HG02885 (cell line): ENCODE measurements around the gene ARIH2.

ENCODE experiments used
- ATAC-seq: cut with Tn5 transposase; IDR thresholded peaks from one replicate; pipeline ENCODE4 v1.9.1; 2021; ENCODE audit warnings: mild to moderate bottlenecking; ENCODE audit not compliant: unreplicated experiment, poor library complexity

ARIH2 gene

DNA sequence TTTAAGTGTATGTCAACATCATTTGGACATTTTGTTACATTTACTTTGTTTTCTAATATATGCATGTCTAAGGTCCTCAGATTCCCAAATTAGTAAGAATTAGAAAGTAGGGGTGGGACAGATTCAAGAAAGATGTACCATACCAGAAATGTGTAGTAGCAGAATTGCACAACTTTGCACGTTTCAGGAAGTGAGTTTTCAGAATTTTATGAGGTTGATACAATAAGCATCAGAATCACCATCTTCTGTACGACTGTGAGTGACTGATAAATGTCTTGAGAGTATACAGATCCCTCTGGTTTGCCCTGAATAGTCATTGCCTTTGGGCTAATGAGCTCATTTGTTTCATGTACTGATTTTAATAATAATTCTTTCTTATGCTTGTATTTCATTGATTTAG lies 9.3 kb downstream of the ARIH2 start:
- ATAC-seq: no peak

DNA sequence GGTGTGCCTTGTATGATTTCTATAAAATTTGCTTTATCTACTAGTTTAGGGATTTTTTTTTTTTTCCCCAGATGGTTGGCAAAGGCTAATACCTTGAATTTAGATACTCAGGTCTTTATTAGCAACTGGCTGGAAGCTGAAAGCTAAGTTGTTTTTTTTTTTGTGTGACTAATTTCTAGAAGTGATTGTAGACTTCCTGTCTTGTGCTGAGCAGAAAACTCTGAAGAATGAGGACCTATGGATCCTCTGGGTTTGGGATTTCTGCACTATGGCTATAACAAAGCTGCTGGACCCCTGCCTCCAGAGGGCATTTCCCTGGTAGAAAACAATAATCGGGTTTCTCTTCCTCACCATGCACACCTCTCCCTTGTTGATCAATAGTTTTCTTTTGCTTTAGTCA lies 10.0 kb downstream of the ARIH2 start:
- no peak for ATAC-seq

DNA sequence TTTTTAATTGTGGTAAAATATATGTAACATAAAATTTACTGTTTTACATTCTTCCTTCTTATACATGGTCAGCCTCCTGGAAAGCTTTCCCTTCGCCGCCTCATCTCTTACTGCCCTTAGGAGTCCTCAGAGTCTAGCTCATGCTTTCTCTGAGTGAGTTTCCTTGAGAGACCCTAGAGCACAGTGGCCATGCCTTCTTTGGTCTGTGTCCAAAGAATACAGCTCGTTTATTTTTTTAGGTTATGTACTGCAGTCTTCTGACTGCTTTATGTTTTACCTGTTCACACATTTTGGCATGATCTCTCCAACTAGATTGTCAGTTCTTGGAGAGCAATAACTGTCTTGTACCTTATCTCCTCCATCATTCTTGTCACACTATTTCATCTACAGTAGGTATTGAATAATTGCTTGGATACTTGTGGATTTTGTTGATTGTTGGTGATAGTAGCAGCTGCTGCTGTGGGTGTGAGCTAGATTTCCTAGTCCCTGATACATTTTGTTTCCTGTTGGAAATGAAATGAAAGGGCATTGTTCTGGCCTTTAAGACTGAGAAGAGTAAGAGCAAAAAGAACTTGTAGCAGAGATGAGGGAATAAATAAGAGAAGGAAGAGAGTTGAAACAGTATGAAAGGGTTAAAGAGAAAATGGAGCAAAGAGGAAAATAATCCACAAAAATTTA lies 10.9 kb downstream of the ARIH2 start:
- ATAC-seq: no peak

DNA sequence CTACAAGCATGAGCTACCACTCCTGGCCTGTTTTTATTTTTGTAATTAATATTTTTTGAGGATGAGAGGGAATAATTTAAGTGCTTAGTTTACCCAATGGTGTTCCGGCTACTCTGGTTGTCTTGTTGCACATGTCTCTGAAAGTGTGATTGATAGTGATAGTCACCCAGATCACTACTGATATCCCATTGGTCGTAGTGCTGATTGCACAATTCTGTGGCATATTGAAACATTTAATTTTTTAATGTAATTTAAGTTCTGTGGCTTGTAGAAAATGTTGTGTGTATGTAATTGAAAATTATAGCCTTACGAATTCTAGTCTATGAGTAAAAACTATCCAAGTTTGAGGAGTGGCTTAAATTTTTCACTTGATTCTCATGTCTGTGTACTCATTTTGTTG lies 11.9 kb downstream of the ARIH2 start:
- ATAC-seq: no peak

DNA sequence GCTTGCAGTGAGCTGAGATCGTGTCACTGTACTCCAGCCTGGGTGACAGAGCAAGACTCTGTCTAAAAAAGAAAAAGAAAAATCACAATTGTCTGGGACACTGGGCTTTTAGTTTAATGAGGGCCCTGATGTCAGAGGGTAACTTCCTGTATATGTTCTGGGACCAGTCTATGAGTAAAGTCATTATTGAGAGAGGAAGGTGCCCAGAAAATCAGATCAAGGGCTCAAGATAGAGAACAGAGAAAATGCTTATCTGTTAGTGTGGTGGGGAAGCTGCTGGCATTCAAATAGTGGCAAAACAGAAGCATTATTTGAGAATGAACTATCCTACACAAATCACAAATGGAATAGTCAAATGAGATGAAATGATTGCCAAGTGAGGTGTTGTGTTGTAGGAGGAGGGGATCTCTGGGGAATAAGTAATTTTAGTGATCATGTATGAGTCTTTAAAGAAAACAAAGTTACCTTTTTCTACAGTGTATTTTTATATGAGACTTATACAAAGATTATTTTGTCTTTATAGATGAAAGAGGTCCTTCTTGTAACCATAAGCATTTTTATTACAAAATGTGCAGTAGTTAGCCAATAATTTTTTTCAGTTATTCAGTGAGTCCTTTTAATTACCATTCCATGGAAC lies 13.4 kb downstream of the ARIH2 start:
- ATAC-seq: no peak

DNA sequence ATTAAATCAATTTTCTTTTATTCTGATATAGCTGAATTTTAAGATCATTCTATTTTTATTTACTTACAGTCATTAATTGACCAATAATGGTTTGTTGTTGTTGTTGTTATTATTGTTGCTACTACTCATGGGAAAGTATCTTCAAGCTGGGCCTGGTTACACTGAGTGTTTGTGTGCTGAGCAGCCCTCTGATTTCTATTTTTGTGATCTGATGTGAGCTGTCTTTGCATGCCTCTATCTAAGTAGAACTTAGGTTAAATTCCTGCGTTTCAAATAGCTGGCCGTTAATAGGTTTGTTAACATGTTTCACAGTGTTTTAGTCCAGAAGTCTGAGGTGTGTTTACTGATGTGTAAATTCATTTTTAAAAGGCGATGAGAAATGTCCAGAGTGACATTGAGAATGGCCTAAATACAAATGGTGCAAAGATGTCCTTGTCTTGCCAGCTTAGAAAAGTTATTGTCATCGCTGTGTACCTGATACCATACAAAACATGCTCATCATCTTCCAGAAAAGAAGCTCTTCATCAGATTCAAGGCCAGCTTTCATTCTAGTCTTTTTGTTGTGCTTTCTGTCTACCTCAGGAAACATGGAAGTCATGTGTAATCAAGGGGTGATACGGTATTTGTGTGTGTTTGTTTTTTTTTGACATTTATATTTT lies 15.8 kb downstream of the ARIH2 start:
- no peak for ATAC-seq

DNA sequence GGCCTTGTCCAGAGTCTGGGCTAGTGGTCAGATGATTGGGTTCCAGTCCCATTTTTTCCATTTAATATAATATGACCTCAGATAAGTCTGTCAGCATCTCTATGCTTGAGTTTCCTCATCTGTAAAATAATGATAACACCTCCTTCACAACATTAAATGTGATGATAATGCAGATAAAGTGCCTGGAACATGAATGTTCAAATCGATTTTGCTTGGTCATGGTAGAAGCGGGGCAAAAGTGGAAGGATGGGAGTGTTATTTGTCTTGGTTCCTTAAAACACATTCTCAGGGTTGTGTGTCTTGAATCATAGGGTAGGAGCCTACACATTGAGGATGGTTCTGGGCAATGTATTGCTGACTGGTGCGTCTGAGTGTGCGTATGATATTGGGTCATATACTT lies 16.9 kb downstream of the ARIH2 start:
- ATAC-seq: no peak

DNA sequence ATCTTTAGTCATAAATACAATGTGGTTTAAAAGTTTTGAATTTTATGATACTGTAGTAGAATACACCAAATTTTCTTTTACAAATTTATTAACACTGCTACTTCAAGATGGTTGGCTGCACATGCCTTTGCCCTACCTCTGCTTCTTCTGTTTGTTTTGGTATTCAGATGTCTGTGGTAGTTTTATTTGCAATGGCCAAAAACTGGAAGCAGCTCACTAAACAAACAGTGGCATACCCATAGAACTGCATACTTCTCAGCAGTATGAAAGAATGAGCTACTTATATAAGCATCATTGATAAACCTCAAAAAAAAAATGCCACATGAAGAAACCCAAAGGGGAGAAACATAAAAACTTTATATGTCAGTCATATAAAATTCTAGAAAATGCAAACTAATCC lies 19.5 kb downstream of the ARIH2 start:
- ATAC-seq: no peak

DNA sequence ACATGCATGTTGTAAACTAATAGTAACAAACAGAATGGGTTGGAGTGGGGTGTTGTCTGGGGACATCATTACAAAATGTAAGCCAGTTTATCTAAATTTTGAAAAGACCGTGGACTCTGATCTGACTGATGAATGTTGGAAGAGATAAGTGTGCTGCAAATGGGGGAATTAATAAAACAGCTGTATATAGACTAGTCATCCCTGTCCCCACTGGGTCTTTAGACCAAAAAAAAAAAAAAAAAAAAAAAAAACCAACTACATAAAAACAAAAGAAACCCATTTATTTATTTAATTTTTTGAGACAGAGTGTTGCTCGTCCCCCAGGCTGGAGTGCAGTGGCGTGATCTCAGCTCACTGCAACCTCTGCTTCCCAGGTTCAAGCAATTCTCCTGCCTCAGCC lies 20.0 kb downstream of the ARIH2 start:
- ATAC-seq: no peak

DNA sequence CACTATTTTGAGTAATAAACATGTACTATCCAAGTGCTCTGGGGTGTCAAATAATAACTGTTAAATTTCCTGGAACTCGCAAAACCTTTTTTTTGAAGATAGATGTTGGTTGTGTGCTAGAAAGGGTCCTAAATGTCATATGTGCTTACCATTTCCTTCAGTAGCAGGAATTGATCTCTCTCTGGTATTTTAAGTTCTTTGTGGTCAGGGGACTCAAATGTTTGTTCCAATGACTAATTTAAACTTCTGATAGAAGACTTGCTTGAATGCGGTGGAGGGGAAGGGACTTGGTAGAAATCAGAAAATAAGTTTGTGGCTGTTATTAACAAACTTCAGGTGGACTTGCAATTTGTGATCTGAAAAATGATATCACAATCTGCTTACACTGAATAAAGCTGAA lies 26.8 kb downstream of the ARIH2 start:
- no peak for ATAC-seq

DNA sequence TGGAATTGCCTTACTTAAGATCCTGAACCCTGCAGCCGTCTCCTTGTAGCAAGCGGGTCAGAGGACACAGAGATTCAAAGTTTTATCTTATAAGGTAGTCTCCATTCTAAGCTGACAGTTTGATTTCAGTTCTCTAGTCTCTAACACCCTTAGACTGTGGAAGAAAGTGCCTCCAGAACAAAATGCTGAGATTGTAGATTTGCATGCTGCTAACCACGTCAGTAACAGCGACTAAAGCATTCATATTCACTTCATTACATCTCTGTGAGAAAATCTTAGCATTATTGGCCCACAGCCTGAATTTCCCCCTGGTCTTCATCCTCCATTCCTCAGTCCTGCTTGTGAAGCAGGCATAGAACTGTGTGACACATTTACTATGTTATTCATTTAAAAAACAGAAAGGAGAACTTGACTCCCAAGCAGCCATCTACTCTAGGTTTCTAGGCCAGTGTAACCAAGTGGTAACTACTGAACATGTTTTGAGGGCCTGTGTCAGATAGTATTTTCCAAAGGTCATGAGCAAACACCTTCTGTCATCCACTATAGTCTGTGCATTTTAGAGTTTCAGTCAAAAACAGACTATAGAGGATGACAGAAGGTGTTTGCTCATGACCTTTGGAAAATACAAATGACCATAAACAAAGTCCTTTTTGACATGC lies 27.4 kb downstream of the ARIH2 start:
- no peak for ATAC-seq

DNA sequence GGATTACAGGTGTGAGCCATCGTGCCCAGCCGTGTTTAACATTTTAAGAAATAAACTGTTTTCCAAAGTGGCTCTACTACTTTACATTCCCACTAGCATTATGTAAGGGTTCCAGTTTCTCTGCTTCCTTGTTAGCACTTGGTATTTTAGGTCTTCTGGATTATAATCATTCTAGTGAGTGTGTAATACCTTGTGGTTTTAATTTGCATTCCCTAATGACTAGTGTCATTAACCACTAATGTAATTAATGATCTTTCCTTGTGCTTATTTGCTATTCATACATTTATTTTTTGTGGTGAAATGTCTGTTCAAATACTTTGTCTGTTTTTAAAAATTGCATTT lies 30.7 kb downstream of the ARIH2 start:
- no peak for ATAC-seq

DNA sequence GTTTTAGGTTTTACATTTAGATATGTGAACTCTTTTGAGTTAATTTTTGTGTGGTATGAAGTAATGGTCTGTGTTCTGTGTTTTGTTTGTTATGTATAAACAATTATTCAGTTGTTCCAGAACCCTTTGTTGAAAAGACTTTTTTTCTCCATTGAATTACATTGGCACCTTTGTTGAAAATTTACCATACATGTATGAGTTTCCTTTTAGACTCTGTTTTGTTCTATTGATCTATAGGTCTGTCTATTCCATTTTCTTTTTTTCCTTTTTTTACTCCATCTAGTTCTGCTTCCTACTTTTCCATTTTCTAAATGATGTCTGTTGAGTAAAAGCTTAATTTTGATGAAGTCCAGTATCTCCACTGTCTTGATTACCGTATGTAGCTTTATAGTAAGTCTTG lies 31.4 kb downstream of the ARIH2 start:
- ATAC-seq: no peak

DNA sequence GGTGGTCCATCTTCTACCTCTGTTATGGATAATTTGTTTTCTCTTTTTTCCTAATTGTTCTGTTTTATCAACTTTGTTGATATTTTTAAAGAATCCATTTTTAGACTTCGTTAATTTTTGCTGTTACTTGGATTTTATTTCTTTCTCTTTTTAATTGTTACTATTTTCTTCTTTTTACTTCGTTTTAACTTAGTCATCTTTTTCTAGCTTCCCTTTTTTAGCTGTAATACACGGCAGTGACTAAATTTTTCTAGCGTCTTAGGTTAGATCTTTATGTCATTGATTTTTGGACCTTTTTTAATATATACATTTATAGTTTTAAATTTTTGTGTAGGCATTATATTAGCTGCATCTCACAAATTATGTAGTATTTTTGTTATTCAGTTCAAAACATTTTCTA lies 33.1 kb downstream of the ARIH2 start:
- no peak for ATAC-seq

DNA sequence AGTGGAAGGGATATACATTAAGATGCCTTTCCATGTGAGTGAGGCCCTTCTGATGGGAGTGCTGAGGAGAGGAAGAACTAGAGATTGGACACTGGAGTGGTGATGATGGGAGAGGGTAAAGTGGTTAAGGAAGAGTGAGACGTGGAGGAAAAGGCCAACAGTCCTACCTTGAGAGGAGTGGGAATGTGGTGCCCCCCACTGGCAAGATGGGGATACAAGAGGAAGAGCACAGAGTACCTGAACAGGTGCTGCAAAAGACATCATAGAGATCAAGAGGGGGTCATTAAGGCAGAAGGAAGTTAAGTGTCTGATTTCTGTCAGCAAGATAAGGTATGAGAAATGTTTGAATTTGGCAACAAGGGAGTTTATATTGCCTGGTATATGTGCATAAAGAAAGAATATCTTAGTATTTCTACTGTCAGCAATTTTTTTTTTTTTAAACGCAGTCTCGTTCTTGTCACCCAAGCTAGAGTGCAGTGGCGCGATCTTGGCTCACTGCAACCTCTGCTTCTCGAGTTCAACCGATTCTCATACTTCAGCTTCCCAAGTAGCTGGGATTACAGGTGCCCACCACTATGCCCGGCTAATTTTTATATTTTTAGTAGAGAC lies 34.0 kb downstream of the ARIH2 start:
- no peak for ATAC-seq

DNA sequence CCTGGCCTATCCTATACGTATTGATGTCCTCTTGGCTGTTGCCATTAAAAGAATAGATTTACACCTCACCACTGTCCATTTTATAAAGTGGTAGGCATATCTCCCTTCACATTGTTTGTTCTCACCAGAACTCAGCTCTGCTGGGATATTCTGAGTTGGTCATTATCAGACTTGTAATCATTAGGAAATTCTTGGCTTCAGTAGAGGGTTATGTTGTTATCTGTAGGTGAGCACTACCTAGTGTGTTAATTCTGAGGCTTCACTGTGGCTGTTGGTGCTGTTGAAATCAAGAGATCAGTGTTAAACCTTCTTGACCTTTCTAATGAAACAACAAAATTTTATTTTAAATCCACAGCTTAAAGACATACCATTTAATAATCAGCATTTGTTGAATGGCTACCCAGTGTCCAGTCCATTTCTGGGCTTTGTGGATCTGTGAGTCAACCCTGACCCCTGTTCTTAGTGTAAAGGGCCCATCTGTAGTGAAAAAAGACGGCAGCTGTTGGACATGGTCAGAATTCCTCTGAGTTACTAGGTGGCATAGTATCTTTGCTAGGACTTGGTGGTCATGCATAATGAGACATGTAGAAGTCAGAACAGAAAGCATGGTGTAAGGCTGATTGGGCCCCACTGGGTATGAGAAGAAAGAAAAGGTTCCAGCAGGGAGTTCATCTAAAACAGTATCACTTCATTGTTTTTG lies 38.5 kb downstream of the ARIH2 start:
- ATAC-seq: no peak

DNA sequence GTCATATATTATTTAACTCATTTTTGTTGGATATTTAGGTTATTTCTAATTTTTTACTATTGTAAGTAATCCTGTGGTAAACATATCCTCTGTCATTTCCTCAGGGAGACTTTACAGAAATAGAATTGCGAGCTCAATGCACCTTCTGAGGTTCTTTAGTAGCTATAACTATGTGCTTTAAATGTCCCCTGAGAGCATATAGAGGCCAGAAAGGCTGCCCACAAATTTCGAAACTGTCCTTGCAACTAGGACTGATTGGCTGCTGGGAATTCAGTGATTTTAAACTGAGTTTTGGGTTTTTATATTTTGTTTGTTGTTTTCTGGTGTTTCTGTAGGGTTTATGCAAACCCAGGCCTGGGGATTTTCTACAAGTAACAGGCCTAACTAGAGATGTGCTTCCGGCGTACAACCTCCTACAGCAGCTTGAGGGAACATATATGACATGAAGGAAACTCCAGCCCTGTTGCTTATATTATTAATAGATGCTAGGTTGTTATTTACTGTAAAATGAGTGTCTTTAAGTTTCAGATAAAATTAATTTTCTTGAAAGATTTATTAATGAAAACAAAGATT lies 42.3 kb downstream of the ARIH2 start:
- no peak for ATAC-seq

DNA sequence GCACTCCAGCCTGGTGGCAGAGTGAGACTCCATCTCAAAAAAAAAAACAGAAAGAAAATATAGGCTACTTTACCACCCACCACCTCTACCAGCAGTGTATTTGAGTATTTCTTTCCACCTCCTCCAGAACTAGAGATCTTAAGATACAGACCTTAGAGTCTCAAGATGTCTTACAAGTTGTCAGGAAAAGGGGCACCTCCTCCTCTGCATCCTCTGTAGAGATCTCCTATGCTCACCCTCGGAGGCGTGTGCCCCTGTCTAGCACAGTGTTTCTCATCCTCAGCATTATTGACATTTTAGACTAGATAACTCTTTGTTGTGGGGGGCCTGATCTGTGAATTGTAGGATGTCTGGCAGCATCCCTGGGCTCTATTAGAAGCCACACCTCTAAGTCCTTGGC lies 43.7 kb downstream of the ARIH2 start:
- ATAC-seq: no peak

DNA sequence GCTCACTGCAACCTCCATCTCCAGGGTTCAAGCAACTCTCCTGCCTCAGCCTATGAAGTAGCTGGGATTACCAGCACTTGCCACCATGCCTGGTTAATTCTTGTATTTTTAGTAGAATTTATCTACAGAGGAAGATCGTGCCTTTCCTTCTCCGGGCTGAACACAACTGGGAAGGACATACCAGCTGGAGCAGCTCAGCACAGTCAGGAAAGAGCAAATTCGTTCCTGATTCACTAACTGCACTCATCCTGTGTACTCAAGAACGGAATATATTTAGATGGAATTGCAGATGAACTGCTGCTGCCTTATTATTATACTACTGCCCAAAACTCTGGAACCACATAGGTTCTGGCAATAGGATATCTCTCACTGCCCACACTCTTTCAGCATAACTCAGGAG lies 44.3 kb downstream of the ARIH2 start:
- ATAC-seq: no peak

DNA sequence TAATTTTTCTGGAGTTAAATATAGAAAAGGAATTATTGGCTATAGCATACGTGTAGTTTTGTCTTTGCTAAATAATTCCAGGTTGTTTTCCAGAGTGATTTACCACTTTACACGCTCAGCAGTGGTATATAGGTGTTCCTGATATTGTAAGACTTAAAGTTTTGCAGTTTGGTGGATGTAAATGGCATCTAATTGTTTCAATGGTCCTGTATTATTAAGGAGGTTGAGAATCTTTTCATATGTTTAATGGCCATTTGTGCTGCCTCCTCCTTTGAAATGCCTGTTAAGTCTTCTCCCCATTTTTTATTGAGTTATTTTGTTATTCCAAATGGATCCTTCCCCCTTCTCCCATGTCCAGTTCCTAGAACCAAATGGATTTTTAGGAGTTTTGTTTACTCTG lies 44.9 kb downstream of the ARIH2 start:
- ATAC-seq: no peak
